Activated T-cell treated with anti-CD3 and anti-CD28 coated beads, Interleukin-2, amount 50 U/mL, for 1 hour (primary cell): ENCODE results near the gene SIAE.

ENCODE experiments used
- DNase-seq: peaks from one replicate; pipeline ENCODE4 v3.0.0-alpha.2; 2020

The SIAE gene

DNA sequence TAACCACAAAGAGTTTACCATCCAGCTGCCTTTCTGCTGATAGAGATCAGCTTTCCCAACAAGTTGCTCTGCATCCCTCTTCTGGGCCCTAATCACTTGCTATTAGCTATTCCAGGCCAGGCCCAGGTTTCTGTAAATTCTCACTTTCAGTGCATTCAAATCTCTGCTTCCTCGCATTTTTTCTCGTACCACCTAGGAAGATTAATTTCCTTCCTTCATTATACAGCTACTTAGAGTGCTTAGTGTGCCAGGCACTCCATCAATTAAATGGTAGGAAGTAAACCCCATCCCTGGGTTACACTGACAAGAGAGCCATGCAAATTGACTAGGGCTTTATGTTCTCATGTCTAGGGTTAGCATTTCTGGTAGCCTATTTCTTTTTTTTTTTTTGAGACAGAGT is 9.7 kb downstream of the SIAE start:
- DNase-seq, result no peak

DNA sequence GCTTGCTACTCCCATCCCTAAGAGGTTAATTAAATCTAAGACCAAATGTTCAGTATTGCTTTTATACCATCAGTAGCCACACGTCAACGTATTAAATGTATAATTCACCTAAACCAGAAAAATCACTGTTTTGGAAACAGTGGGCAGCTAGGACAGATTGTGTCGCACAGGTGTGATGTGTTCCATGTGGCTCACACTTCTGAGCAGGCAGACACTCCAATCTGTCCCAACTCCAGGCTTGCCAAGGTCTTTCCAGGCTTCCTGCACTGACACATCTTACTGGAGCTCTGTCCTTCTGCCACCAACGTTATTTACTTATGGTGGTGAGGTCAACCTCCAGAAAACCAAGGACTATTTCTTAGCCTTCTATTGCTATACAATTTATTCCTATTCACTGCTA is 11.4 kb downstream of the SIAE start:
- DNase-seq, result no peak

DNA sequence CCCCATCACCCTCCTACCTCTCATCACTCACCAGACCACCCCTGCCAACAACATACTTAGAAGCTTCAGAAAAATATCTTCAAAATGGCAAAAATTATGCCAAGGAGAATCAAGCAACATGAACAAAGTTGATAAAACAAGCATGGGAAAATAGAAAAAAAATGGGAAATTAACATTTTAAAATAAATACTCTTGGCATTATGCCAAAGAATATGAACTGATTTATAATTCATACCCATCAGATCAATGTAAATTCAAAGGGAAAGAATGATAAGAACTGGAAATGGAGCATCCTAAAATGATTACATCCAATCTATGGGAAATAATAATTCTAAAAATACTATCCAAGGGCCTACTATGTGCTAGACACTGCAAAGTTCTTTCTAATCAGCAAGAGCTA is 12.0 kb downstream of the SIAE start:
- DNase-seq, result no peak

DNA sequence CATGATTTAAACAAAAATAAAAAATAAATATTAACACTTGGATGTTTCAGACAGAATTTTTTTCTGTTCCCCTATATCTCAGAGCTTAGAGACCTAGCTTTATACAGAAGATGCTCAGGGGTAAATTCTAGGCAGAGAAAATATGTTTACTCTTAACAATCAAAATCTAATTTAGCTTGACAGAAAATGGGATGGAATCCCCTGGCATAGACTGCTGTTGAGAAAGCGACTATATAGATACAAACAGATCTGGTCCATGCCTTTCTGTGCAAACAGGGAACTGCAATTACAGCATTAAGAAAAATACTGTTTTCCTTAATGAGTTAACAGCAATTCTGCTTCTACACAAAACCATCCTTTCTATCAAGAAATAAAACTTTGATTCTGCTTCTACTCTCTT is 14.6 kb downstream of the SIAE start:
- DNase-seq, result no peak

DNA sequence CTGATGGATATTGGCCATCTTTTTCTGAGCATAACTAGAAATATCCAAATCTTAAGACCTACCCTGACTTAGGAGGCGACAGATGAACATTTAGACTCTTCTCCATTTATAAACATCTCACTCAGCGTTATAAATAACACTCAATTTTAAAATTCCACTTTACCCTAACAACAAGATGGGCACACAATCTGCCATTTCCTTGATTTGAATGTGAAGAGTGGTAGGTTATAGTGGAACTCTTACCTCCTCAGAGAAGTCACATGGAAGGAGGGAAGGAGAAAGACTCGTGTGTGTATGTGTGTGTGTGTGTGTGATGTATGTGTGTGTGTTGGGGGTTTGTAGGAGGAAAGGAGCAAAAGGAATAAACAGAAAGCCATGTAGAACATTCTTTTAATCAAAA is 15.0 kb downstream of the SIAE start:
- DNase-seq, result no peak

DNA sequence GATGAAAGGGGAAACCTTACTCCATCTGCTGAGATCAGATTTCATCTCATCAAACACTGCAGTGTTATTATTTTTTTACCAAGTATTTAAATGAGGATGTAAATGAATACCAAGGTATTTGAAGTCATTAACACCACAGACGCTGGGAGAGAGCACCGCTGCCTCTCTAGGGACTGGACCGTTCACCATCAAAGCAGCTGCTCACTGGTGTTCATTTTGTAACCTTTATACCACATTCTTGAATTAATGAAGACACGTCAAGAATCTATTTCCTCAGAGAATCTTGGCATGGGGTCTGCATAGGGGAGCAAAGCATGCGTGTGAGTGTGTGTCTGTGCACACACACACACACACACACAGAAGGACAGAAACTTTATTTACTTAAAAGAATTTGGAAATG is 15.6 kb downstream of the SIAE start:
- no peak for DNase-seq

DNA sequence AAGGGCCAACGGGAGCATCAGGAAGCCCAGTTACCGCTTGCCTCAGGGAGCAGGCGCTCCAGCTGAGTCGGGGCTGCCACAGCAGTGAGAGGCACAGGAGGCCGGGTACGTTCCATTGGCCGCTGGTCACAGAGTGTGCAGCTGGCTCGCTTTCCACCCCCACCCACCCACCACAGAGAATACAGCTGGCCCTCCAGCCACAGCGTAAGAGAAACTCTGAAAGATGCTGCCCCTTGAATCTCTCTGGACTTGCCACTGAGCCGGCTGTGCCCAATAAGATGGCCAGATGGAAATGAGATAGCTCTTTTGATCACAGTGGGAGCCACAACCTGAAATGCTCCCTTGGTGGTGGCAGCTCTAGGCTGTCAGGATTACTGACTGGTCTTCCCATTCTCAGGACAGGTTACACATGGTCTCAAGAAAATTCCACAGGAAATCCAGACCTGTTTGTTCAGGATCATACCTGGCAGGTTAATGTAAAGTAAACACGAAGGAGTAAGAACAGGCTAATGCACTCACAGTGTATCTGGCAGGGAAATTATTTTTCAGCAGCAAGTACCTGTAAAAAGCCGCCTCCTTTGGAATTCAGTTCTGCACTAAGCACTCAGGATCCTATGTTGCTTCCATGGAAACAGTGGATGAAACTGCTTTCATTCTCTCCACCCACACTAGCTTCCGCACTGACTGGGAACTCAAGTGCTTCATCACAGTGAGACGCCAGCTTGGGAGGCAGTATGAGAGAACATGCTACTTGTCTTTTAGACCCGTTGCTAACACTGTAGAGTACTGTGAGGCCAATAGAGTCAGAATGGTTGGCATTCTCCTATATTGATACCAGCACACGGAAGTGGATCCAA is 16.5 kb downstream of the SIAE start:
- DNase-seq, result no peak

DNA sequence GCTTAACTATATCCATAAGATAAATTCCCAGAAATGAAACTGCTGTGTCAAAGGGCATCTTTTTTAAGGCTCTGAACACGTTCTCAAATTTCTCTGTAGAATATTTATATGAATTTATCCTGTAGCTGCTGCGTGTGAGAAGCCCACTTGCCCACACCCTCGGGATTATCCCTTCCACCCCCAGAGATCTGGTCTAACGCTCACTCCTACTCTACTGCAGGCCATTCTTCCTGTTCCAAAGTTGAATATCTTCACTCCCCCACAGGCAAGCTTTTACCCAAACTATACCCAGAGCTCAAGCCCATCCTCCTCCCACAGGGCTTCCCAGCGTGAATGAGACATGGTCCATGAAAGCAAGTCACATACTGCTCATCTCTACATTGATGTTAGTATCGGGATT is 24.9 kb downstream of the SIAE start:
- no peak for DNase-seq

DNA sequence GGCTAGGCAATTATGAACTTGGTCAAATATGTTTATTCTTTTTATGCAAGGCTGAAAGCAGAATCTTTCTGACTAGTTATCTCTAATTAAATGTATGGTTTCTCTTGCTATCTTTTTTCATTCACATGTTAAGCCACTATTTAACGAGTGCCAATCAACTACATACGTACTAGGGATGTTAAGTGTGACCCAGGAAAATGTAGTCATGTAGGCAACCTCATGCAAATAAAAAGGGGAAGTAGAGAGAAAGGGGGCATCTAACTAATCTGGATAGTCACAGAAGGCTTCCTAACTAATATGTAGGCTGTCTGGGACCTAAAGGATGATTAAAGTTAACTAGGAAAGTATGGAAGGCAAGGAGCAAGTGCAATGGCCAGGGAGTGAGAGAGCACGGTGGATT is 27.4 kb downstream of the SIAE start:
- DNase-seq, result no peak

DNA sequence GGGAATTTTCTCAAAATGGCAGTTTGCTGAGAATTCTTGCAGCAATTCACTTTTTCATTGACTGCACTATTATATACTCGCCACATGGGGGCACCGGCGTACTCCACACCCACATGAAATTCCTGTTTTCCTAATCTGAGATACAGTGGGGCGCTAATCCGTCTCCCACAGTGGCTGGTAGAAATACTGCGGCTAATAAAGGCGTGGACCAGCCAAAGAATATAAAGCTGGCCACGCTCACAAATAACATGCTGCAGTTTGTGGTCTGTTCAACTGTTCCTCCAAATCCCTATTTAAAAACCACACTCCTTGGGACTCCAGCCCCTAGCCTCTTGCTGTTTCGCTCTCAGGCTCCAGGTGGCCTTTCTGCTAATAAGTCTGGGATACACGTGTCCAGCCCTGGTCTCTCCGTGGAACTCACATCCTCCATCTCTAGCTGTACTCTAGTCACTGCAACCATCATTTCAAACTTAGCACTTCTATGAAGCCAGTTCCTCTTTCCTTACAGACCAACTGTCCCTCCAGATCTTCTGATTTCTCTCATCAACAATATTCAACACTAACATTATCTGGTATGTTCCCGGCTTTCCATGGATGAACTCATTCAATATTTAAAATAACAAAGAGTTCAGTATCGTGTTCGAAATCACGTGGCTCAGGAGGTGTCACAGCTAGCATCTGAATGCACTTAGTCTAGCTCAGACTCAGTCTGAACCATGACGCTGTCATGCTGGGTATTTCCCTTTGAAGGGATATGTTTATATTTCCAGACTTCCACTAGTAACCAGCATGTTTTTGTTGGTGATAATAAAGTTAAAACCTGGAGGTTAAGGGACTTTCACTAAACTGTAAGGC is 28.9 kb downstream of the SIAE start:
- DNase-seq, result peak; percentile 39

DNA sequence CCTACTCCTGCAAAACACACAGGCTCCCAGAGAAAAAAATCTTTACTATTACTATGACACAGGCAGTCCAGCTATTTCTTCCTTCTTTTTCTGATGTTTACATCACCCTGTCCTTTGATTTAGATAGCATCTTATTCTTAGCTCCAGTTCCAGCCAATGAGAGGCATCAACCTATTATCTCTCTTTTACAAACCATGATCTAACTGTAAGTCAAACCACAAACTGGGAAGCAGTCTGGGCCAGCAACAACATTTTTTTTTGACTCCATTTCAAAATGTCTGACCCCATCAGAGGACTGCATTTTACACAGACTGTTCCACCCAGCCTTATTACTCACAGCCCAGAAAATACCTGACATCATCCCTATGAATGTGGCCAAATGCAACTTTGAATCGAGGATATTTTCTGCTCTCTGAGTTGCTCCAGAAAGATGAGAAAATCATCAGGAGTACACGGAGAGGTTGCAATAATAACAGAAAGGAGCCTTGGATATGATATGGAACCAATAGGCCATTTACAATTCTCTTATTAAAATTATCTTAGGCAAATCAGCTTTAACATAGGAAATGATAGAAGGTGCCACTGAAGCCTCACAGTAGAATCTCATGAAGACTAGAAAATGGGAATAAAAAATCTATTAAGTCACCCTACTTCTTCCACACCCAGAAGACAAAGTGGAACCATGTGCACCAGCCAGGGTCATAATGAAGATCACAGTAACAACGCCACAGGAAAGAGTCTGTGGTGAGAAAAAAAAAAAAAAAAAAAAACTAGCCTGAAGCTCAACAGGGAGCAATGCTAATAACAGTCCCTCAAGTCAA is 29.7 kb downstream of the SIAE start:
- DNase-seq, result no peak

DNA sequence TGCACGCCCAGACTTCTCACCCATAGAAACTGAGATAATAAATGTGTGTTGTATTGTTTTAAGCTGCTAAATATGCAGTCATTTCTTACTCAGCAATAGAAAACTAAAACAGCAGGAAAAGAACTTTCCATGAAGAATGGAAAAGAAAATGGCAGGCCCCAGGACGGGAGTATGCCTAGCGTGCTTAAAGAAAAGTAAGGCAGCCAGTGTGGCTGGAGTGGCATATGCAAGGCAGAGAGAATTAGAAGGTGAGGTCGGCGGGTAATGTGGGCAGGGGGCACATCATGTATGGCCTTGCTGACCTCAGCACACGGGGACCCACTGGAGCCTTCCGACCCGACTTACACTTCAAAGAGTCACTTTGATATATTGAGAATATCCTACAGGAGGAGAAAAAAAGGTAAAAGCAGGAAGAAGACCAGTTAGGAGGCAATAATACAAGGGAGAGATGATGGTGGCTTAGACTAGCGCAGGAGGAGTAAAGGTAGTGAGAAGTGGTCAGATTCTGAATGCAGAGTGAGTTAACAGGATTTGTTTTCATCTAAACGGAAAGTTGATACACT is 30.4 kb downstream of the SIAE start:
- DNase-seq, result no peak

DNA sequence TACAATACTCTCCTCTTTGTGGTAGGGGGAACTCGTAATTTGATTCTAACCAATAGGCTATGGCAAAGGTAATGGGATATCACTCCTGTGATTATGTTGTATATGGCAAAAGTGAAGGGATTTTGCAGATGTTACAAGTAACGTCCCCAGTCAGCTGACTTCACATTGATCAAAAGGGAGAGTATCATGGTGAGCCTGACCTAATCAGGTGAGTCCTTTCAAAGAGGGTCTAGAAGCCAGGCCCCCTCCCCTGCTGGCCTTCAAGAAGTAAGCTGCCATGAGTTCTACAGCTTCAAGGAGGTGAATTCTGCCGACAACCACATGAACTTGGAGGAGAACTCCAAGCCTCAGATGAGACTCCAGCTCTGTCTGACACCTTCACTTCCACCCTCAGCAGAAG is 30.9 kb downstream of the SIAE start:
- DNase-seq, result no peak

DNA sequence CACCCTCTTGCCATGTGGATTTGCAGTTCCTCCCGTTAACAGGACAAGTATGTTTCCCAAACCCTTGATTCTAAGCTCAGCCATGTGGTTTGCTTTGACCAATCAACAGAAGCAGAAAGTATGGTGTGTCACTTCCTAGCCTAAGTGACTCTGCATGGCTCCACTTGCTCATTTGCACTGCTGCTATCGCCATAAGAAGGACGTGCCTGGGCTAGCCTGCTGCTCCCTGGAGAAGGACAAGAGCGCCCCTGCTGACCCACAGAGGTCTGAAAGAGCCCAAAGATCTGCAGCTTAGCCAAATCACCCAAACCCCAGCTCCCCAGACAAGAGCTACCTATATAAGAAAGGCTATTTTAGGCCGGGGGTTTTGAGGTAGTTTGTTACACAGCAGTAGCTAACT is 32.9 kb downstream of the SIAE start:
- DNase-seq, result no peak

DNA sequence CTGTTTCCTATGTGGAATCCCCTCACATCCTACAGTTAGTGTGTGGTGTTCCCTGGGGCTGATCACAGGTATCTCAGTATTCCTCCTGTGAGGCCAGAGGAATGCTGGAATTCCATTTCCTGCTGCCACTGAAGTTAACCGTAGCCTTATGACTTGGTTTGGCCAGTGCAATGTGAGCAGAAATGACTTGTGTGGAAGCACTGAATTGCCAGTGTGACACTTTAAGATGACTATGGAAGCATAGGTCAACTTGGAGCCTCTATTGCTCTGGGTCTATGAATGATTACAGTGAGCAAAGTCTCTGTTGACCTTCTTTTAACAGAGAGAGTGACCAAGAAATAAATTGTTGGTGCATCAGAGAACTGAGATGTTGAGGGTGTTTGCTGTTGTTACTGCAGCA is 34.4 kb downstream of the SIAE start:
- DNase-seq, result no peak

DNA sequence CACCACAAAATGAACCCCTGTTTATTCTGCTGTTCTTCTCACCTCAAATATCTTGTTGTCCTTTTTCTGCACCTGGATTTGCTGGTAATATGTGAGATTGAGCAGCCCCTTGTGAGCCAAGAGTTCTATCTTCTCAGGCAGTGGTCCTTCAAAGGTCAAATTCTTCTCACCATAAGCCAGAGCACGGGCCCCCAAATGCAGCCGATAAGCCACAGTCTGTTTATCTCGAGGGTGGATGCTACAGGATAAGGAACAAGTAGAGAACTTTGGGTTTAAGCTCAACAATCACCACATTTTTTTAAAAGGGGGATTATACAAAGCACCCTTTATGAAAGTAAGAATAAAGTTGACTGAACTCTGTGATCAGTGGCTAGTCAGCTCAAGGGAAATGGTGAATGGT is 35.0 kb downstream of the SIAE start:
- DNase-seq, result no peak

DNA sequence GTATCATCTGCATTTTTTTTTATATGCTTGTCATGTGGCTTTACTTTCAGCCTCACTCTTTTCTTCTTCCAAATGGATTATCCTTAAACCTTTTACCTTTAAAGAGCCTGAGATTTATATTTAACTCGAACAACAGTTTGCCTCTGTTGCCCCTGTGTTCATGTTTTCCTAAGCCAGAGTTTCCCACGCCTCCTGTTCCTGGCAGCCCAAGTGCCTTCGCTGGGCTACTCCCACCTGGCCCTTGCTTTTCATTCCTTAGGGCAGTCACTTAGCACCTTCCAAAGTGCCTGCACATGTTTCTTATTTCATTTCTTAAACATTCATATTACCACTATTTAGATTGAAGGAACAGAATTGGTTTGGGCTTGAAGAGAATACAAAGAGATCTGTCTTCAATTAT is 37.6 kb downstream of the SIAE start:
- no peak for DNase-seq

DNA sequence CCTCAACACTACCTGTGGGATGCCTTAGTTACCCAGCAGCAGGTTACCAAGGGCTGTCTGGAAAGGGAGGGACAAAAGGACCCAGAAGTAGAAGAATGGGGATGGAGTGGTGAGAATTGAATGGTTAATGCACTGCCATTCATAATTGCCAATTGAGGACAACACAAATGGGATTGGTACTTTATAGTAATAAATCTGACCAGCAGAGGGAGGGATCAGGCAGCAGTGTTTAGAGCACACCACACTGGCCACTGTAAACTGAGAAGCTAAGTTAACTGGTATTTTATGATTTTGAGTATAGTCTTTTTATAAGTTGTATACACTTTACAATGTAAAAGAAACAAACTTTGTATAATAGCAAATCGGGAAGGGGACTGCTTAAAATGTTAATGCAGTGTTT is 40.2 kb downstream of the SIAE start:
- no peak for DNase-seq

DNA sequence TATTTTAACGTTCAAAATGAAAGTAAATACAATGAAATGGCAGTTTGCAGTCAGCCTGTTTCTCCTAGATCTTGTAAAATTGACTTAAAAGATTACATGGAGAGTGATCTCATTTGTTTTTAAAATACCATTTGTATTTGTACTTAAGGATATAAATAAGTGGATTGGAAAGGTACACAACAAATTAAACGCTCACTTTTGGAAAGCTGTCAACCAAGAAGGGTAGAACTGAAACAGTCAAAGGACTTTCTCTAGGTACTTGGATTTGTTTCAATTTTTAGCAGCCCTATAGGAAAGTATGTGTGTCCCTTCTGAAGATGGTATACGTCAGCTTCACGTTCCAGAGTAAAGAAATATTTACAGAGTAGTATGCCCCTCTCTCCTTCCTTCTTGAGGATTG is 43.6 kb downstream of the SIAE start:
- DNase-seq, result no peak

DNA sequence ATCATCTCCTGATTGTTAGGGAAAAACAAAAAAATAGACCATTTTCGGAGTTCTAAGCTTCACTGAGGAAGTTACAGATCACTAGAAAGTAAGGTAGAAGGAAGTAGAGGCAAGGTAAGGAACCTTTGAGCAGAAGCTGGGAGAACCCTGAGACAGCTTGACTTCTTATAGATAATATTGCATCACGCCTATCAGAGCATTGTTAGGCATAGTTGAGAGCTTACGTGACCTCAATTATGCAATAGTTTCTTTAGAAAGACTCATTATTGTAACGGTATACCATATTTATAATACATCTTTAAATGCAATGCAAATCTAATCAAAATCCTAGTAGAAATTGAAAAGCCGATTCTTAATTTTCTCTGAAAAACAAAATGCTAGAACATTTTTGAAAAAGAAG is 46.0 kb downstream of the SIAE start:
- no peak for DNase-seq

DNA sequence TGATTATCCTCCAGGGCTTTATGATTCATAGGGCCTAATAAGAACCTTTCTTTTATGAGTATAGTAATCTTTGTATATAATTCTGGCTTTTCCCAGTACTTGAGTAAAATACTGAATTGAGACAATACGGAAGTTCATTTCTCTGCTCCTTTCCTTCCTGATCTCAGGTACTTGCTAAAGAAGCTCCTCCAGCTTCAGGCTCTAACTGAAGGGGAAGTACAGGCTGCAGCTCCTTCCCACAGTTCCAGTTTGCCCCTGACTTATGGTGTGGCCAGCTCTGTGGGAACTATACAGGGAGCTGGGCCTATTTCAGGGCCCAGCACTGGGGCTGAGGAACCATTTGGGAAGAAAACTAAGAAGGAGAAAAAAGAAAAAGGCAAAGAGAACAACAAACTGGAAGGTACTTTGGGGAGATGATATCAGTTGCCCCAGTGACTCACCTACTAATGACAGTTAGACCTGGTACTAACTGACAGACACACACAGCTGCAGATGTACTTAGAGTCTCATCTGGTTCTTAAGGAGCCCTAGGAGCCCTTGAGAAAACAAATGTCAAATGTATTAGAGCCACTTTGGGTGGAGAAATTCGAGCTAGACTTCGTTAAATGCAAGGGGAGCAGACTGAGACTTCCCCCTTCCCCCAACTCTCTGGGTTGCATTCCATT is 47.9 kb downstream of the SIAE start:
- DNase-seq, result no peak

DNA sequence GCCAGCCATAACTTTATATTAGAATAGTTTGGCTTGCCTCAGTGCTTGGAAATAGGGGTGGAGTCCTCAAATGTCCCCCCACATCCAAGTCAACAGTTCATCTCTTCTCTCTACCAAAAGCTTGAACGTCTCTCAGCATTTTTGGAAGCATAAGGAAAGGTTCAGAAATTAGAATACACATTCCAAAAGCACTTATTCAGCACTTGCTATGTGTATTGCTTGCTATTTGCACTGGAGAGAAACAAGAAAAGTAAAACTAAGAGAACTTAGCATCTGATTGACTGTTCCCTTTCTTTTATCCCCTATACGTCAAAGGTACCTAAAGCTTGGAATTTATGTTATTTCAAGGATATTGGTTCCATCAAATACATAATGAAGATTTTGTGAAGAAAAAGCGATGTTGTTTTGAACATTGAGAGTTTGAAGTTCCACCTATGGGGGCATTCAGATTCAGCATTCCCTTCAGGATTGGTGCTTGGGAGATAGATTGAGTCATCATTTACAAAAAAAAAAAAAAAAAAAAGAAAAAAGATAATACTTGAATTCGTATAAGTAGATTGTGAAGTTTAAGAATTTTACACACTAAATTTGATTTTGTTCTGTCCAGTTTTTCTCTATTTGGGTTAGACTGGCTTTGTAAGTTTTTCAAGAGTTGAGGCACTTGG is 49.5 kb downstream of the SIAE start:
- no peak for DNase-seq
